Measurements from ENCODE around the gene FZD10.

DNA sequence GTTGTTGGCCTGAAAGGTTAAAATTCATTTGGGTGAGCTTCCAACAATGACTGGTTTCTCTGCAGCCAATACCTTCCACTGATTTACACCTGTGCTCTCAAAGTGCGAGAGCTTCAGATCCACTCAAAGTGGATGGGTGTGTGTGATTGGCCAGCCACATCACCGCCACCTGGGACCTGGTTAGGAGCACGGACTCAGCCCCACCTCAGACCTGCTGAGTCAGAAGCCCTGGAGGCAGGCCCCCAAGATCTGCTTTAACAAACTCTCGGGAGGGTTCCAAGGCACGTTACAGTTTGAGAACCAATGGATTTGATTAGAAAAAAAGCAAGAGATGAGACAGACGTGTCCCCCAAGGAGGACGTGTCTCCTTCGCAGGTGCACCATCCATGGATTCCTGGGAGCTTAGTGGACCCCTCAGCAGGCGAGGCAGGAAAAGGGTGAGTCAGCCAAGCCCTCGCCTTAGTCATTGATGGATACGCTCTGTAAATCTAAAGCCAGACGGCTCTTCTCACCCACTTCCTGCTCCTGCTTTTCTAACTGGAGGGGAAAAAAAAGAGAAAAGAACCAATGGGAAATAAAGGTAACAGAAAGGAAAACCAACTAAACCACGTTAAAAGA is 24.5 kb downstream of the FZD10 start:
- TF ChIP-seq, protein P1, sequence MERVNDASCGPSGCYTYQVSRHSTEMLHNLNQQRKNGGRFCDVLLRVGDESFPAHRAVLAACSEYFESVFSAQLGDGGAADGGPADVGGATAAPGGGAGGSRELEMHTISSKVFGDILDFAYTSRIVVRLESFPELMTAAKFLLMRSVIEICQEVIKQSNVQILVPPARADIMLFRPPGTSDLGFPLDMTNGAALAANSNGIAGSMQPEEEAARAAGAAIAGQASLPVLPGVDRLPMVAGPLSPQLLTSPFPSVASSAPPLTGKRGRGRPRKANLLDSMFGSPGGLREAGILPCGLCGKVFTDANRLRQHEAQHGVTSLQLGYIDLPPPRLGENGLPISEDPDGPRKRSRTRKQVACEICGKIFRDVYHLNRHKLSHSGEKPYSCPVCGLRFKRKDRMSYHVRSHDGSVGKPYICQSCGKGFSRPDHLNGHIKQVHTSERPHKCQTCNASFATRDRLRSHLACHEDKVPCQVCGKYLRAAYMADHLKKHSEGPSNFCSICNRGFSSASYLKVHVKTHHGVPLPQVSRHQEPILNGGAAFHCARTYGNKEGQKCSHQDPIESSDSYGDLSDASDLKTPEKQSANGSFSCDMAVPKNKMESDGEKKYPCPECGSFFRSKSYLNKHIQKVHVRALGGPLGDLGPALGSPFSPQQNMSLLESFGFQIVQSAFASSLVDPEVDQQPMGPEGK (CRISPR knock-in tag; IDR thresholded peaks at IDR 0.05; ENCODE audit: borderline replicate concordance): no peak
- TF ChIP-seq RARB (CRISPR knock-in tag; IDR thresholded peaks at IDR 0.05) (no peak), ZC3H10 (CRISPR knock-in tag; IDR thresholded peaks at IDR 0.05) (no peak), ISL1 (CRISPR knock-in tag; IDR thresholded peaks at IDR 0.05) (no peak), CSDC2 (CRISPR knock-in tag; IDR thresholded peaks at IDR 0.05) (no peak), ZFP30 (CRISPR knock-in tag; IDR thresholded peaks at IDR 0.05) (no peak), TCF4 (CRISPR knock-in tag; IDR thresholded peaks at IDR 0.05; ENCODE audit: borderline replicate concordance) (no peak), PPARA (CRISPR knock-in tag; IDR thresholded peaks at IDR 0.05; ENCODE audit: borderline replicate concordance) (no peak), BACH2 (CRISPR knock-in tag; IDR thresholded peaks at IDR 0.05; ENCODE audit: borderline replicate concordance) (no peak), OSR1 (CRISPR knock-in tag; IDR thresholded peaks at IDR 0.05) (no peak), ARNTL (CRISPR knock-in tag; IDR thresholded peaks at IDR 0.05; ENCODE audit: borderline replicate concordance, low read depth) (no peak)
- TF ChIP-seq, protein P2, sequence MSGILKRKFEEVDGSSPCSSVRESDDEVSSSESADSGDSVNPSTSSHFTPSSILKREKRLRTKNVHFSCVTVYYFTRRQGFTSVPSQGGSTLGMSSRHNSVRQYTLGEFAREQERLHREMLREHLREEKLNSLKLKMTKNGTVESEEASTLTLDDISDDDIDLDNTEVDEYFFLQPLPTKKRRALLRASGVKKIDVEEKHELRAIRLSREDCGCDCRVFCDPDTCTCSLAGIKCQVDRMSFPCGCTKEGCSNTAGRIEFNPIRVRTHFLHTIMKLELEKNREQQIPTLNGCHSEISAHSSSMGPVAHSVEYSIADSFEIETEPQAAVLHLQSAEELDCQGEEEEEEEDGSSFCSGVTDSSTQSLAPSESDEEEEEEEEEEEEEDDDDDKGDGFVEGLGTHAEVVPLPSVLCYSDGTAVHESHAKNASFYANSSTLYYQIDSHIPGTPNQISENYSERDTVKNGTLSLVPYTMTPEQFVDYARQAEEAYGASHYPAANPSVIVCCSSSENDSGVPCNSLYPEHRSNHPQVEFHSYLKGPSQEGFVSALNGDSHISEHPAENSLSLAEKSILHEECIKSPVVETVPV (CRISPR knock-in tag; IDR thresholded peaks at IDR 0.05): no peak
- TF ChIP-seq, protein P3, sequence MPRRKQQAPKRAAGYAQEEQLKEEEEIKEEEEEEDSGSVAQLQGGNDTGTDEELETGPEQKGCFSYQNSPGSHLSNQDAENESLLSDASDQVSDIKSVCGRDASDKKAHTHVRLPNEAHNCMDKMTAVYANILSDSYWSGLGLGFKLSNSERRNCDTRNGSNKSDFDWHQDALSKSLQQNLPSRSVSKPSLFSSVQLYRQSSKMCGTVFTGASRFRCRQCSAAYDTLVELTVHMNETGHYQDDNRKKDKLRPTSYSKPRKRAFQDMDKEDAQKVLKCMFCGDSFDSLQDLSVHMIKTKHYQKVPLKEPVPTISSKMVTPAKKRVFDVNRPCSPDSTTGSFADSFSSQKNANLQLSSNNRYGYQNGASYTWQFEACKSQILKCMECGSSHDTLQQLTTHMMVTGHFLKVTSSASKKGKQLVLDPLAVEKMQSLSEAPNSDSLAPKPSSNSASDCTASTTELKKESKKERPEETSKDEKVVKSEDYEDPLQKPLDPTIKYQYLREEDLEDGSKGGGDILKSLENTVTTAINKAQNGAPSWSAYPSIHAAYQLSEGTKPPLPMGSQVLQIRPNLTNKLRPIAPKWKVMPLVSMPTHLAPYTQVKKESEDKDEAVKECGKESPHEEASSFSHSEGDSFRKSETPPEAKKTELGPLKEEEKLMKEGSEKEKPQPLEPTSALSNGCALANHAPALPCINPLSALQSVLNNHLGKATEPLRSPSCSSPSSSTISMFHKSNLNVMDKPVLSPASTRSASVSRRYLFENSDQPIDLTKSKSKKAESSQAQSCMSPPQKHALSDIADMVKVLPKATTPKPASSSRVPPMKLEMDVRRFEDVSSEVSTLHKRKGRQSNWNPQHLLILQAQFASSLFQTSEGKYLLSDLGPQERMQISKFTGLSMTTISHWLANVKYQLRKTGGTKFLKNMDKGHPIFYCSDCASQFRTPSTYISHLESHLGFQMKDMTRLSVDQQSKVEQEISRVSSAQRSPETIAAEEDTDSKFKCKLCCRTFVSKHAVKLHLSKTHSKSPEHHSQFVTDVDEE (CRISPR knock-in tag; IDR thresholded peaks at IDR 0.05): no peak
- TF ChIP-seq, protein P4, sequence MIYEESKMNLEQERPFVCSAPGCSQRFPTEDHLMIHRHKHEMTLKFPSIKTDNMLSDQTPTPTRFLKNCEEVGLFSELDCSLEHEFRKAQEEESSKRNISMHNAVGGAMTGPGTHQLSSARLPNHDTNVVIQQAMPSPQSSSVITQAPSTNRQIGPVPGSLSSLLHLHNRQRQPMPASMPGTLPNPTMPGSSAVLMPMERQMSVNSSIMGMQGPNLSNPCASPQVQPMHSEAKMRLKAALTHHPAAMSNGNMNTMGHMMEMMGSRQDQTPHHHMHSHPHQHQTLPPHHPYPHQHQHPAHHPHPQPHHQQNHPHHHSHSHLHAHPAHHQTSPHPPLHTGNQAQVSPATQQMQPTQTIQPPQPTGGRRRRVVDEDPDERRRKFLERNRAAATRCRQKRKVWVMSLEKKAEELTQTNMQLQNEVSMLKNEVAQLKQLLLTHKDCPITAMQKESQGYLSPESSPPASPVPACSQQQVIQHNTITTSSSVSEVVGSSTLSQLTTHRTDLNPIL (CRISPR knock-in tag; IDR thresholded peaks at IDR 0.05; ENCODE audit: low read depth): no peak

Data from SK-N-SH treated with all-trans-retinoic acid at 6 μM for 48 hours (cell line).